HCT116 (cell line): Measurements from ENCODE around the gene SIVA1. TPM values are rescaled to one million over a fixed set of nuclear protein-coding genes. Genes with fewer than 3 reads are reported as not detected.

Source experiments
- ATAC-seq: fragments of 200-7000 bp; cut with Tn5 transposase; 2 replicates; pipeline ENCODE4 v1.9.1; 2020; ENCODE audit warnings: mild to moderate bottlenecking, moderate library complexity
- BruUV-seq: library from RNA; stranded (reverse); fragments of 400-500 nt; replicated peaks from 2 replicates; lab custom pipeline; 2021; lab: Mats Ljungman, UMichigan
- CTCF ChIA-PET: fragments of 300-600 bp; sonication (Branson Sonifier 250); formaldehyde crosslinking; loops from one replicate; lab custom pipeline; 2021; ENCODE audit warnings: antibody characterized with exemption; lab: Charles Lee
- POLR2A ChIA-PET: fragments of 300-600, 350-600 bp; sonication (Branson Sonifier 250); formaldehyde crosslinking; loops from one replicate; lab custom pipeline; 2021; ENCODE audit warnings: antibody characterized with exemption; lab: Charles Lee
- RAD21 ChIA-PET, 2 experiments: fragments of 300-600 bp; sonication (Branson Sonifier 250); formaldehyde crosslinking; loops; one replicate each; lab custom pipeline; 2023; ENCODE audit warnings: low total read pairs in 2 of 2; ENCODE audit not compliant: uncharacterized antibody in 2 of 2, unreplicated experiment in 2 of 2, low non-redundant PET in 1 of 2; lab: Charles Lee
- DNase-seq: peaks from one replicate; pipeline ENCODE4 v3.0.0-alpha.2; 2010; ENCODE audit warnings: low read depth, low spot score
- H2AFZ ChIP-seq: fragments of 200-600 bp; shearing (Covaris generic), sonication (generic); 2 replicates; pipeline ENCODE4 v1.6.1; 2017; ENCODE audit warnings: low read depth, mixed run types, mixed read lengths, antibody characterized with exemption, low read length; ENCODE audit not compliant: poor library complexity, severe bottlenecking
- H3K27ac ChIP-seq: 2 replicates; pipeline ENCODE4 v1.5.1; 2012; ENCODE audit warnings: low read depth, low read length
- H3K27me3 ChIP-seq: fragments of 200-600 bp; sonication (generic); 2 replicates; pipeline ENCODE4 v1.6.1; 2016; ENCODE audit warnings: mixed run types, low read length, mixed read lengths; ENCODE audit not compliant: insufficient read depth
- H3K36me3 ChIP-seq, 2 experiments: fragments of 200-500 bp in 1 of 2; fragments of 200-600 bp in 1 of 2; sonication (Bioruptor generic) in 1 of 2; sonication (generic) in 1 of 2; 2 replicates each; pipeline versions ENCODE4 v1.5.1 to v1.6.1; 2014 to 2016; ENCODE audit warnings: low read length in 2 of 2, inconsistent platforms in 1 of 2, mixed read lengths in 1 of 2, mixed run types in 1 of 2; ENCODE audit not compliant: insufficient read depth in 2 of 2, control insufficient read depth in 1 of 2
- H3K4me1 ChIP-seq, 2 experiments: fragments of 200-600 bp in 1 of 2; sonication (generic) in 1 of 2; 2 replicates each; pipeline versions ENCODE4 v1.5.1 to v1.6.1; 2012 to 2017; ENCODE audit warnings: low read length in 2 of 2, inconsistent platforms in 1 of 2, mild to moderate bottlenecking in 1 of 2, mixed read lengths in 1 of 2, mixed run types in 1 of 2, moderate library complexity in 1 of 2; ENCODE audit not compliant: insufficient read depth in 2 of 2, control insufficient read depth in 1 of 2
- H3K4me2 ChIP-seq: fragments of 200-600 bp; sonication (generic); 2 replicates; pipeline ENCODE4 v1.6.1; 2017; ENCODE audit warnings: mixed run types, low read length, mixed read lengths
- H3K4me3 ChIP-seq, 2 experiments: fragments of 200-600 bp in 1 of 2; sonication (generic) in 1 of 2; replicated peaks in 1 of 2; 2 replicates each; pipeline ENCODE4 v1.5.1; 2011 to 2016; ENCODE audit warnings: low read length in 2 of 2, control low read depth in 1 of 2, low read depth in 1 of 2, mild to moderate bottlenecking in 1 of 2, mixed read lengths in 1 of 2, mixed run types in 1 of 2
- H3K79me2 ChIP-seq: fragments of 200-600 bp; sonication (generic); 2 replicates; pipeline ENCODE4 v1.6.1; 2017; ENCODE audit warnings: mild to moderate bottlenecking, mixed run types, low read length, moderate library complexity, mixed read lengths; ENCODE audit not compliant: insufficient read depth
- H3K9ac ChIP-seq: fragments of 200-600 bp; sonication (generic); 2 replicates; pipeline ENCODE4 v1.6.1; 2016; ENCODE audit warnings: low read length, mixed read lengths
- H3K9me2 ChIP-seq: fragments of 200-600 bp; sonication (generic), shearing (Covaris generic); 2 replicates; pipeline ENCODE4 v1.6.1; 2017; ENCODE audit warnings: mixed run types, mild to moderate bottlenecking, moderate library complexity; ENCODE audit not compliant: insufficient read depth
- H3K9me3 ChIP-seq, 2 experiments: fragments of 200-500 bp in 1 of 2; fragments of 200-600 bp in 1 of 2; sonication (Bioruptor generic) in 1 of 2; sonication (generic) in 1 of 2; 2 replicates each; pipeline ENCODE4 v1.6.1; 2014 to 2017; ENCODE audit warnings: low read length in 2 of 2, mixed read lengths in 2 of 2, inconsistent platforms in 1 of 2, low read depth in 1 of 2, mild to moderate bottlenecking in 1 of 2, mixed run types in 1 of 2, moderate library complexity in 1 of 2; ENCODE audit not compliant: control insufficient read depth in 1 of 2, insufficient read depth in 1 of 2
- H4K20me1 ChIP-seq: fragments of 200-600 bp; sonication (generic), shearing (Covaris generic); 2 replicates; pipeline ENCODE4 v1.6.1; 2017; ENCODE audit warnings: mixed run types, mild to moderate bottlenecking, moderate library complexity; ENCODE audit not compliant: insufficient read depth
- CEBPB ChIP-seq: IDR thresholded peaks from 2 replicates; pipeline ENCODE4 v1.6.1; 2012; ENCODE audit warnings: low read depth
- EGR1 ChIP-seq: IDR thresholded peaks from 2 replicates; pipeline ENCODE4 v1.6.1; 2012; ENCODE audit warnings: low read depth
- ELF1 ChIP-seq: IDR thresholded peaks from 2 replicates; pipeline ENCODE4 v1.6.1; 2012; ENCODE audit warnings: low read depth, borderline replicate concordance
- EZH2 ChIP-seq: fragments of 200-600 bp; sonication (generic); IDR thresholded peaks from 2 replicates; pipeline ENCODE4 v1.6.1; 2017; ENCODE audit warnings: antibody characterized with exemption, mixed run types
- FOSL1 ChIP-seq: IDR thresholded peaks from 2 replicates; pipeline ENCODE4 v1.6.1; 2012; ENCODE audit warnings: low read depth
- JUND ChIP-seq: IDR thresholded peaks from 2 replicates; pipeline ENCODE4 v1.6.1; 2012
- POLR2A ChIP-seq: IDR thresholded peaks from 2 replicates; pipeline ENCODE4 v1.7.0; 2011; ENCODE audit warnings: borderline replicate concordance; ENCODE audit not compliant: insufficient read depth, insufficient read length; ENCODE audit errors: extremely low read depth
- RAD21 ChIP-seq: IDR thresholded peaks from 2 replicates; pipeline ENCODE4 v1.6.1; 2012; ENCODE audit warnings: low read depth, mild to moderate bottlenecking
- SIN3A ChIP-seq: IDR thresholded peaks from 2 replicates; pipeline ENCODE4 v1.6.1; 2012; ENCODE audit warnings: low read depth
- SRF ChIP-seq: IDR thresholded peaks from 2 replicates; pipeline ENCODE4 v1.6.1; 2012; ENCODE audit warnings: low read depth
- TCF7L2 ChIP-seq: IDR thresholded peaks from 2 replicates; pipeline ENCODE4 v1.7.0; 2011; ENCODE audit warnings: borderline replicate concordance, inconsistent platforms; ENCODE audit not compliant: insufficient read depth, insufficient read length; ENCODE audit errors: extremely low read depth
- ZFX ChIP-seq: fragments of 450-650 bp; IDR thresholded peaks from 2 replicates; pipeline ENCODE4 v1.6.1; 2017
- intact Hi-C: fragments of 100-400 bp; cut with micrococcal nuclease; formaldehyde crosslinking; loops from 2 replicates; pipeline ENCODE4 v1.10.0; 2022
- total RNA-seq: library from RNA; stranded (reverse); gene quantifications from one replicate; pipeline ENCODE4 v1.2.1, GENCODE V29; 2021; ENCODE audit not compliant: unreplicated experiment
- TF ChIP-seq, protein P1 (sequence below): IDR thresholded peaks from 2 replicates; pipeline ENCODE4 v1.6.1; 2011; ENCODE audit warnings: mild to moderate bottlenecking, low read length, moderate library complexity; ENCODE audit not compliant: insufficient replicate concordance; ENCODE audit errors: extremely low read depth
- TF ChIP-seq, protein P2 (sequence below): IDR thresholded peaks from 2 replicates; pipeline ENCODE4 v1.6.1; 2012
- TF ChIP-seq, protein P3 (sequence below): IDR thresholded peaks from 2 replicates; pipeline ENCODE4 v1.6.1; 2012
- TF ChIP-seq, protein P4 (sequence below), 3 experiments: fragments of 200-600 bp in 1 of 3; sonication (generic) in 1 of 3; IDR thresholded peaks in 2 of 3; conservative IDR thresholded peaks in 1 of 3; 2 replicates each; pipeline ENCODE4 v1.5.1; 2012 to 2017; ENCODE audit warnings: low read depth in 2 of 3, low read length in 2 of 3, antibody characterized with exemption in 1 of 3, borderline replicate concordance in 1 of 3, control low read depth in 1 of 3, mild to moderate bottlenecking in 1 of 3, mixed read lengths in 1 of 3, mixed run types in 1 of 3, moderate library complexity in 1 of 3; ENCODE audit not compliant: insufficient read depth in 1 of 3

The SIVA1 gene
- total RNA-seq, 1 experiment from 2014 or later: 141 TPM

DNA sequence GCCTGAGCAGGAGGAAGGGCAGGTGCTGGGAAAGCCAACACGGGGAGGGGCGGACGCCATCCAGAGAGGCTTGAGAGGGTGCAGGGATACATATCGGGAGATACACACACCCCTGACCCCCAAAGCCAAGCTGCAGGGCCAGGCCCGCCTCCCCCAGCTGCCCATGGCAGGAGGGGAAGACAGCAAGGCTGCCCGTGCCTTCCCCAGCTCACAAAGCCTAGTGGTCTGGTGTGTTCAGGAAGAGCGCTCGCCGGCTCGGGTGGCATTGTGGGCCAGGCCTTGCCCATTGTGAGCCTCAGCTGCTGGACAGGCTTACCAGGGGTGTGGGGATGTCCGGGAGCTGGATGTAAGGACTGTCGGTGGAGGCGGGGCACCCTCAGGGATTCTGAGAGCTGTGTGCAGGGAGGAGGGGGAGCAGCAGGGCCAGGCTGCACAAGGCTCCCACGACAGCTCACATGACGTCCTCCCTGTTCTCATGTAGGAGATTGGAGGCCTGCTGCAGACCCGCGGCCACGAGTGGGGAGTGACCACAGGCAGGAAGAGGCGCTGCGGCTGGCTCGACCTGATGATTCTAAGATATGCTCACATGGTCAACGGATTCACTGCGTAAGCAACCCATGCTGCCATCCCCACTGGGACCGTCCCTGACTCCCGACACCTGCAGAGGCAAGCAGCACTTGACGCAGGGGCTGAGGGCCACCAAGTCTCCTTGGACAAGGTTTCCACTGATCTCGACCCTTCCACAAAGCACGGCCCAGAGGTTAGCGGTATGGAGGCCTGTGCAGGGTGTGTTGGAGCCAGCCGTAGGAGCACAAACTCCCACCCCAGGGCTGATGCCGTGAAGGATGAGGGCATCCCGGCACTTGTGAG, 10.1 kb upstream of the SIVA1 start:
- TF ChIP-seq, protein P1, sequence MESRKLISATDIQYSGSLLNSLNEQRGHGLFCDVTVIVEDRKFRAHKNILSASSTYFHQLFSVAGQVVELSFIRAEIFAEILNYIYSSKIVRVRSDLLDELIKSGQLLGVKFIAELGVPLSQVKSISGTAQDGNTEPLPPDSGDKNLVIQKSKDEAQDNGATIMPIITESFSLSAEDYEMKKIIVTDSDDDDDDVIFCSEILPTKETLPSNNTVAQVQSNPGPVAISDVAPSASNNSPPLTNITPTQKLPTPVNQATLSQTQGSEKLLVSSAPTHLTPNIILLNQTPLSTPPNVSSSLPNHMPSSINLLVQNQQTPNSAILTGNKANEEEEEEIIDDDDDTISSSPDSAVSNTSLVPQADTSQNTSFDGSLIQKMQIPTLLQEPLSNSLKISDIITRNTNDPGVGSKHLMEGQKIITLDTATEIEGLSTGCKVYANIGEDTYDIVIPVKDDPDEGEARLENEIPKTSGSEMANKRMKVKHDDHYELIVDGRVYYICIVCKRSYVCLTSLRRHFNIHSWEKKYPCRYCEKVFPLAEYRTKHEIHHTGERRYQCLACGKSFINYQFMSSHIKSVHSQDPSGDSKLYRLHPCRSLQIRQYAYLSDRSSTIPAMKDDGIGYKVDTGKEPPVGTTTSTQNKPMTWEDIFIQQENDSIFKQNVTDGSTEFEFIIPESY: no peak
- TF ChIP-seq FOSL1: no peak
- no peak for TF ChIP-seq CEBPB
- TF ChIP-seq SRF: no peak
- no peak for TF ChIP-seq EGR1
- TF ChIP-seq TCF7L2: no peak
- no peak for TF ChIP-seq JUND
- no peak for TF ChIP-seq SIN3A
- TF ChIP-seq, protein P2, sequence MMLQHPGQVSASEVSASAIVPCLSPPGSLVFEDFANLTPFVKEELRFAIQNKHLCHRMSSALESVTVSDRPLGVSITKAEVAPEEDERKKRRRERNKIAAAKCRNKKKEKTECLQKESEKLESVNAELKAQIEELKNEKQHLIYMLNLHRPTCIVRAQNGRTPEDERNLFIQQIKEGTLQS: no peak
- TF ChIP-seq ELF1: no peak
- TF ChIP-seq, protein P3, sequence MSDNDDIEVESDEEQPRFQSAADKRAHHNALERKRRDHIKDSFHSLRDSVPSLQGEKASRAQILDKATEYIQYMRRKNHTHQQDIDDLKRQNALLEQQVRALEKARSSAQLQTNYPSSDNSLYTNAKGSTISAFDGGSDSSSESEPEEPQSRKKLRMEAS: no peak
- TF ChIP-seq POLR2A: no peak
- TF ChIP-seq EZH2: no peak
- TF ChIP-seq ZFX: no peak
- TF ChIP-seq, protein P4, sequence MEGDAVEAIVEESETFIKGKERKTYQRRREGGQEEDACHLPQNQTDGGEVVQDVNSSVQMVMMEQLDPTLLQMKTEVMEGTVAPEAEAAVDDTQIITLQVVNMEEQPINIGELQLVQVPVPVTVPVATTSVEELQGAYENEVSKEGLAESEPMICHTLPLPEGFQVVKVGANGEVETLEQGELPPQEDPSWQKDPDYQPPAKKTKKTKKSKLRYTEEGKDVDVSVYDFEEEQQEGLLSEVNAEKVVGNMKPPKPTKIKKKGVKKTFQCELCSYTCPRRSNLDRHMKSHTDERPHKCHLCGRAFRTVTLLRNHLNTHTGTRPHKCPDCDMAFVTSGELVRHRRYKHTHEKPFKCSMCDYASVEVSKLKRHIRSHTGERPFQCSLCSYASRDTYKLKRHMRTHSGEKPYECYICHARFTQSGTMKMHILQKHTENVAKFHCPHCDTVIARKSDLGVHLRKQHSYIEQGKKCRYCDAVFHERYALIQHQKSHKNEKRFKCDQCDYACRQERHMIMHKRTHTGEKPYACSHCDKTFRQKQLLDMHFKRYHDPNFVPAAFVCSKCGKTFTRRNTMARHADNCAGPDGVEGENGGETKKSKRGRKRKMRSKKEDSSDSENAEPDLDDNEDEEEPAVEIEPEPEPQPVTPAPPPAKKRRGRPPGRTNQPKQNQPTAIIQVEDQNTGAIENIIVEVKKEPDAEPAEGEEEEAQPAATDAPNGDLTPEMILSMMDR (IDR thresholded peaks at IDR 0.05 in 2 of 3, conservative IDR thresholded peaks at IDR 0.05 in 1 of 3; ENCODE audit: borderline replicate concordance in 1 of 3, insufficient read depth in 1 of 3, low read depth in 2 of 3, low read length in 2 of 3): no peak
- TF ChIP-seq RAD21: no peak
- ChIA-PET RAD21 (no interaction called here), CTCF (no interaction called here), POLR2A (no interaction called here)
- Histone ChIP-seq H3K4me2 (no peak overlapping the region), H3K36me3 (no peaks in the 10 kb centered on the region), H4K20me1 (no peaks in the 10 kb centered on the region), H3K27ac (no peak overlapping the region), H3K79me2 (no peaks in the 10 kb centered on the region), H3K9ac (no peak overlapping the region), H2AFZ (no peak overlapping the region), H3K27me3 (no peaks in the 10 kb centered on the region), H3K9me2 (no peaks in the 10 kb centered on the region), H3K4me3 (no peak overlapping the region), H3K4me1 (no peaks in the 10 kb centered on the region), H3K9me3 (no peaks in the 10 kb centered on the region)
- BruUV-seq: no TSS peak
- DNase-seq (no peak), ATAC-seq (no peak)
- intact Hi-C loops: no loop called here
